Measurements from ENCODE around the gene HRNR.
"Not testable (repeated sequence)": the region's sequence is repeated elsewhere in the genome, so short reads cannot be mapped to it uniquely, and the experiment has no call there.

The HRNR gene

GRCh38 chr1:152220166-152221163 is 3.5 kb downstream of the HRNR start:
- no peak overlapping the region for H3K4me3 ChIP-seq (ENCODE audit: low read length, poor library complexity, severe bottlenecking)
- TF ChIP-seq CTCF (conservative IDR thresholded peaks at IDR 0.05; ENCODE audit: low read length) (no peak), EZH2phosphoT487 (IDR thresholded peaks at IDR 0.05; ENCODE audit: borderline replicate concordance) (no peak)
- H2AFZ ChIP-seq (ENCODE audit: low read length): no peak overlapping the region
- H3K27me3 ChIP-seq (ENCODE audit: insufficient read depth, low read length, poor library complexity, severe bottlenecking): no peaks in the 10 kb centered on the region
- H3K4me2 ChIP-seq (ENCODE audit: low read depth, low read length, poor library complexity, severe bottlenecking): no peak overlapping the region
- no peak overlapping the region for H3K9ac ChIP-seq (ENCODE audit: low read depth, low read length, poor library complexity, severe bottlenecking)
- H3K36me3 ChIP-seq (ENCODE audit: insufficient read depth, low read length): no peaks in the 10 kb centered on the region
- H4K20me1 ChIP-seq (ENCODE audit: insufficient read depth, low read length, poor library complexity, severe bottlenecking): no peaks in the 10 kb centered on the region
- no peaks in the 10 kb centered on the region for H3K4me1 ChIP-seq (ENCODE audit: insufficient read depth, low read length, poor library complexity, severe bottlenecking)
- no peaks in the 10 kb centered on the region for H3K9me2 ChIP-seq (replicated peaks; ENCODE audit: low read depth, low read length)
- H3F3A ChIP-seq (ENCODE audit: low read depth): no peaks in the 10 kb centered on the region
- no peaks in the 10 kb centered on the region for H3K79me2 ChIP-seq (ENCODE audit: insufficient read depth, low read length)
- peaks cover 4% of the 10 kb centered on the region for H3K9me3 ChIP-seq (ENCODE audit: insufficient read depth, low read depth, low read length)

- H3K9ac ChIP-seq (ENCODE audit: low read depth, low read length, poor library complexity, severe bottlenecking); H4K20me1 ChIP-seq (ENCODE audit: insufficient read depth, low read length, poor library complexity, severe bottlenecking); H3K4me2 ChIP-seq (ENCODE audit: low read depth, low read length, poor library complexity, severe bottlenecking); H3K4me3 ChIP-seq (ENCODE audit: low read length, poor library complexity, severe bottlenecking); H3K9me3 ChIP-seq (ENCODE audit: insufficient read depth, low read depth, low read length); H3K9me2 ChIP-seq (replicated peaks; ENCODE audit: low read depth, low read length); H3K4me1 ChIP-seq (ENCODE audit: insufficient read depth, low read length, poor library complexity, severe bottlenecking); H3K79me2 ChIP-seq (ENCODE audit: insufficient read depth, low read length); H3K36me3 ChIP-seq (ENCODE audit: insufficient read depth, low read length); H3K27me3 ChIP-seq (ENCODE audit: insufficient read depth, low read length, poor library complexity, severe bottlenecking); H3F3A ChIP-seq (ENCODE audit: low read depth); H2AFZ ChIP-seq (ENCODE audit: low read length): not testable (repeated sequence)
Observed at GRCh38 chr1:152219438-152219837, 4.6 kb downstream of the HRNR start.

GRCh38 chr1:152218762-152219436 is 5.1 kb downstream of the HRNR start:
- no peak overlapping the region for H3K4me3 ChIP-seq (ENCODE audit: low read length, poor library complexity, severe bottlenecking)
- H4K20me1 ChIP-seq (ENCODE audit: insufficient read depth, low read length, poor library complexity, severe bottlenecking): no peaks in the 10 kb centered on the region
- no peaks in the 10 kb centered on the region for H3K9me2 ChIP-seq (replicated peaks; ENCODE audit: low read depth, low read length)
- no peak overlapping the region for H3K9ac ChIP-seq (ENCODE audit: low read depth, low read length, poor library complexity, severe bottlenecking)
- TF ChIP-seq EZH2phosphoT487 (IDR thresholded peaks at IDR 0.05; ENCODE audit: borderline replicate concordance) (no peak), CTCF (conservative IDR thresholded peaks at IDR 0.05; ENCODE audit: low read length) (no peak)
- H3K9me3 ChIP-seq (ENCODE audit: insufficient read depth, low read depth, low read length): peaks cover 5% of the 10 kb centered on the region
- no peaks in the 10 kb centered on the region for H3F3A ChIP-seq (ENCODE audit: low read depth)
- H3K36me3 ChIP-seq (ENCODE audit: insufficient read depth, low read length): no peaks in the 10 kb centered on the region
- H3K4me1 ChIP-seq (ENCODE audit: insufficient read depth, low read length, poor library complexity, severe bottlenecking): no peaks in the 10 kb centered on the region
- H3K4me2 ChIP-seq (ENCODE audit: low read depth, low read length, poor library complexity, severe bottlenecking): no peak overlapping the region
- no peaks in the 10 kb centered on the region for H3K79me2 ChIP-seq (ENCODE audit: insufficient read depth, low read length)
- H3K27me3 ChIP-seq (ENCODE audit: insufficient read depth, low read length, poor library complexity, severe bottlenecking): no peaks in the 10 kb centered on the region
- H2AFZ ChIP-seq (ENCODE audit: low read length): no peak overlapping the region

- not testable (repeated sequence) for H3K9me2 ChIP-seq (replicated peaks; ENCODE audit: low read depth, low read length); H3K4me2 ChIP-seq (ENCODE audit: low read depth, low read length, poor library complexity, severe bottlenecking); H3K27me3 ChIP-seq (ENCODE audit: insufficient read depth, low read length, poor library complexity, severe bottlenecking); H3K9ac ChIP-seq (ENCODE audit: low read depth, low read length, poor library complexity, severe bottlenecking); H3K36me3 ChIP-seq (ENCODE audit: insufficient read depth, low read length); H3K4me3 ChIP-seq (ENCODE audit: low read length, poor library complexity, severe bottlenecking); H3K9me3 ChIP-seq (ENCODE audit: insufficient read depth, low read depth, low read length); H3F3A ChIP-seq (ENCODE audit: low read depth); H2AFZ ChIP-seq (ENCODE audit: low read length); H3K79me2 ChIP-seq (ENCODE audit: insufficient read depth, low read length); H3K4me1 ChIP-seq (ENCODE audit: insufficient read depth, low read length, poor library complexity, severe bottlenecking); H4K20me1 ChIP-seq (ENCODE audit: insufficient read depth, low read length, poor library complexity, severe bottlenecking)
Observed at GRCh38 chr1:152215604-152216003, 8.4 kb downstream of the HRNR start.

- H4K20me1 ChIP-seq (ENCODE audit: insufficient read depth, low read length, poor library complexity, severe bottlenecking); H3K9me3 ChIP-seq (ENCODE audit: insufficient read depth, low read depth, low read length); H3F3A ChIP-seq (ENCODE audit: low read depth); H3K36me3 ChIP-seq (ENCODE audit: insufficient read depth, low read length); H3K79me2 ChIP-seq (ENCODE audit: insufficient read depth, low read length); H3K4me2 ChIP-seq (ENCODE audit: low read depth, low read length, poor library complexity, severe bottlenecking); H3K4me1 ChIP-seq (ENCODE audit: insufficient read depth, low read length, poor library complexity, severe bottlenecking); H3K9ac ChIP-seq (ENCODE audit: low read depth, low read length, poor library complexity, severe bottlenecking); H2AFZ ChIP-seq (ENCODE audit: low read length); H3K4me3 ChIP-seq (ENCODE audit: low read length, poor library complexity, severe bottlenecking); H3K27me3 ChIP-seq (ENCODE audit: insufficient read depth, low read length, poor library complexity, severe bottlenecking); H3K9me2 ChIP-seq (replicated peaks; ENCODE audit: low read depth, low read length): not testable (repeated sequence)
Observed at GRCh38 chr1:152214911-152215310, 9.1 kb downstream of the HRNR start.
